Esophagus mucosa (tissue), 1 donor: ENCODE measurements around the gene SF3B4. TPM values are rescaled to one million over a fixed set of nuclear protein-coding genes. Genes with fewer than 3 reads are reported as not detected.
"Not testable (repeated sequence)": the region's sequence is repeated elsewhere in the genome, so short reads cannot be mapped to it uniquely, and the experiment has no call there.

Experiments
- ATAC-seq: fragments of 200-7000 bp; cut with Tn5 transposase; one replicate; pipeline ENCODE4 v1.9.1; 2020
- total RNA-seq: library from RNA; stranded (reverse); gene quantifications from one replicate; pipeline ENCODE4 v1.2.4, GENCODE V29; 2023
- donor health status: DM: yes; HTN: yes; CAD: no.

Gene SF3B4
- total RNA-seq, 1 donor from 2014 or later: 36.5 TPM

DNA sequence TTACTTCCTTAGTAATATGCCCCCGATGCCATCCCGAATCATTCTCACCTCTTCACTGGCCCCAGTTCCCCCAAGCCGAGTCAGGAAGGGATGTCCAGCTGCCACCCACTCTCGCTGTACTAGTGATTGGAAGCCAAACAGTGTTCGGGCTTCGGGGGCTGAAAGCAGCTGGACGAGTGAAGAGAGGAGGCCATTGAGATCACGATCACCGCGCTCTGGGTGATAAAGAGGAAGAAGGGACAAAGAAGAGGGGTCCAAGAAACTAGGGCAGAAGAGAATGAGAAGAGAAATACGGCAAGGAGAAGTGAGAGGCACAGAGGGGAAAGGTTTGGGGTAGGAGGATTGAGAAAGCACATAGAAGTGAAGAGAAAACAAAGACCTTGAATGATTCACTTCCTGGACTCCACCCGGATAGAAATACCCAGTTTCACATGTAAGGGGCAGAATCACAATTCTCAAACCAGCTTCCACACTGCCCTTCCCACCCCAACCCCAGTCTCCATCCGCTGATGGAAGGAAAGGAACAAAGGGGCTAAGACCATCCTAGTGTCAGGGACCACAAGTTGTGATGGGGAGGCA, 3.7 kb upstream of the SF3B4 start:
- ATAC-seq: no peak

DNA sequence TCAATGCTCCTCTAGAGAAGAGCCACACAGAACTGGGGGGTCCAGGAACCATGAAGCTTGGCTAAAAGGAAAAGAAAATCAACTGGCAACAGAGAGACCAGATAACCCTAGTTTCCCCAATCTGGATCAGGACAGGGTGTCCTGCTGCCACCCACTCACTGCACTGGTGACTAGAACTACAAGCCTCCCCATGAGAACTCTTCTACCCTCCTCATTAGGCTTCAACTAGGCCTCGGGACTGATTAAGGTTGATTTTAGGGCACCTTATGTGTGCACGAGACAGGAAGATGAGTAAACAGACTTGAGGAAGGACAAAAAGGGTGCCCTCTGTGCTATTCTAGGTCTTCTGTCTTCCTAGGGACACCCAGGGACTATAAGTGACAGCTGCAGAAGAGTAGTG, 2.3 kb upstream of the SF3B4 start:
- ATAC-seq: no peak

DNA sequence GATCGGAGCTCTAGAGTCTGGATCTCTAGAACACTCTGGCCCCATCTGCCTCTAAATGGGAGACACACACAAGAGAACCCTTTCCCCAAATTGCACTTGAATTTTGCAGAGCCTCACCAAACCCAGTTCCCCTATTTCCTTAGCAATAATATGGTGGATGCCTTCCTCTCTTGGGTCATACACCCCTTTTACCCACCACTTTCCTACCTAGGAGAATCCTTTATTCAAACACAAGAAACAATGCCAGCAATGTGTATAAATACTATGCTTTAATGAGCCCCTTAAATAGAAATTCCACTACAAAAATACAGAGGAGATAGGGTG, 760 bp upstream of the SF3B4 start:
- no peak for ATAC-seq

DNA sequence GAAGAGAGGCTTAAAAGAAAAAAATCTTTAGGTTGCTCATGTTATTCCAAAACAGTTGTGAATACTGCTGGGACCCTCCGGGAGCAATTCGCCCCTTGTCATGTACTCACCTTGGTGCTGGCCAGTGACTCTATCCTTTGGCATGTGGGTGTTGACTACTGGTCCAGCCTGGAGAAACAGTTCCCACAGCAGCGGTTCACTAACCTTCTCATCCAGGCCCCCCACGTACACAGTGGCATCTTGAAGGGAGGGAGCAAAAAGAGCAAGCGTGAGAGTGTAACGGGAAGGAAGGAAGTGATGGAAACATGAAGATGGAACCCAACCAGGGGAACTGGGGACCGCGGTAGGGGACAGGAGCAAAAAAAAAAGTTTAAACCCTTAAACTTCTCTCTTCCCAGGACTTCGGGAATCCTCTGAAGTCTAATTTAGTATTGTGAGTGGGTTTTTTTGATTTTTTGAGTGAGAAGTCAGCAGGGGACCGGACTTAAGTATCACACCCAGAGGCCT, 494 bp downstream of the SF3B4 start:
- ATAC-seq: peak; percentile 24

DNA sequence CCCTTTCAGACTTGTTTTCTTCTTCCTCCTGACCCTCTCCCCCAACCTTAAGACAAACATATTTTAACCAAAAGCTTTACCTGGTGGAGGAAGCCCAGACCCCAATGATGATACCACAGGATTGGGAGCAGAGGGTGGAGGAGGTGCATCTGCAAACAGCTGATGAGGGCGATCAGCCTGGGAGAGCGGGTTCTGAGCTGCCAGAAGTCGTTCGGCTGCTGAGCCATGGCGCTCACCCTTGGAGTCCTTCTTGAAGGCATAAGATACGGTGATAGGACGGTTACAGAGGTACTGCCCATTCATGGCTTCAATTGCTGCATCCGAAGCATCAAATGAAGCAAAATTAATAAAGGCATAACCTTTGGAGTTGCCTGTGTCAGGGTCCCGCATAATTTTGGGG, 1.3 kb downstream of the SF3B4 start:
- no peak for ATAC-seq

DNA sequence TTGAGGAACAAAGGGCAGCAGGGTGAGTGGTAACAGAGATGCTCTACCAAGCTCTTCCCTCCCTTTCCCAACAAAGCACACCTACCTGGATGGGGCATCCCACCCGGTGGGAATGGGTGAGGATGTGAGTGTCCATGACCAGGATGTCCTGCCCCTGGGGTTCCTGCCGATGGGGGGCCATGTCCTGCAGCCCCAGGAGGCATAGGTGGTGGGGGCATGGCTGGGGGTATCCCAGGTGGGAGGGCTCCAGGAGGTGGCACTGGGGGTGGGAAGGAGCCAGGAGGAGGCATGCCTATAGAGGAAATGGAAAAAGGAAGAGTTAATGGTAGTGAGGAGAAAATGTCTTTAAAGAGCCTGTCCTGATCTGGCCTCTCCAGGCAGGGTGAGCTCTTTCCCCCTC, 1.9 kb downstream of the SF3B4 start:
- ATAC-seq: no peak

DNA sequence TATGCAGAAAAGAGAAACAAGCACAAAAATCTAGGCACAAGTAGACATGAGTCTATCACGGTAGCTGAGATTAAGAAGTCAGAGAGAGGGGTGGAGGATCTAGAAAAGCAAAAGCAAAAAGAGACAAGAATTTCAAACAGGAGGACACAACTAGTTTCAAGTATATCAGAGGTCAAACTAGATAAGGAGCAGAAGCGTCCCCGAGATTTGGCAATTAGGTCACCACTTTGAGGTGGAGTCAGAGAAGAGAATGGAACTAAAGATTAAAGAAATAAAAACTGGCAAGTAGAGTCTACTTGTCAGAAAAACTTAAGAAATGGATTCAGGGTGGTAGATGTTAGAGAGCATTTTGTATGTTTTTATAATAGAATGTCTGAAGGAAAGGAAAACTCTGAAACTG, 2.3 kb downstream of the SF3B4 start:
- no peak for ATAC-seq

DNA sequence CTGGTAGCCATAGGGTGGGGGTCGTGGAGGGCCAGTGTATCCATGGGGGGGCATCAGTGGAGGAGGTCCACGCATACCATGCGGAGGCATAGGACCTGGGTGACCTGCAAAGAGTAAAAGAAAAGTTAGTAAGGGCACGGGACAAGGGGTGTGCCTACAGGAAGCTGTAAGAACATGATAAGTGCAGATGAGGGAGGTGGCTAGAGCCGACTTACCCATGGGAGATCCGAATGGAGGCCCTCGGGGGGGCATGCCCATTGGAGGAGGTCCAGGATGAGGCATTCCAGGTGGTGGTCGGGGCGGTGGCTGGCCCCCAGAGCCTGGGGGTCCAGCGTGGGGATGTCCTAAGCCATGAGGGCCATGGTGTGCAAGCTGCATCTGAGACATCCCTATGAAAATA, 4.0 kb downstream of the SF3B4 start:
- ATAC-seq: no peak

DNA sequence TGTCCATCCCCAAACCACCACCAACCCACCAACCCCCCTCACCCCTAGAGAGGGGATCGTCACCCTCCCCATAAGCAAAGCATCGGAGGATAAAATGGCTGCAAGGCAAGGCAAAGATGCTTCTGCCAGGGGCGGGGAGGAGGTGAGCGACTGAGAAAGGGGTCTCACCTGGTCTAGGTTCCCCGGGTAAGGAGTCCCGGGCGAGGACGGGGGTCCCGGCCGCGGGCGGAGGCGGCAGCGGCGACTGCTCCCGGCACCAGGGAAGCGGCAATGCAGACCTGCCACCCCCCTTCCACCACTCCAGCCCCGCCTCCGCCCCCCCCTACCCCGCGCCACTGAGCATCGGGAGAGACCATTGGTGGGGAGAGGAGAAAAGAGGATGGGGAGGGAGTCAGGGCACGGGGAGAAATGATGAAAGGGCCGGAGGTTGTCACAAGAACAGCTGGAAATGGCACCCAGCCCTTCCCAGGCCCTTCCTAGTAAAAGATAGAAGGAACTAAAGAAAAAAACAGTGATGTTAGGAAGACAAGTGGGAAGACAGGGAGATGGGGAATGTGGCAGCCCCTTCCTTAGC, 9.9 kb downstream of the SF3B4 start, which contains the start of gene SV2A:
TSS of gene SV2A (minus strand) at position 274 of the 574 bp plus-strand sequence. CDS start 4,004 bp downstream, outside the sequence.
- ATAC-seq: no peak

DNA sequence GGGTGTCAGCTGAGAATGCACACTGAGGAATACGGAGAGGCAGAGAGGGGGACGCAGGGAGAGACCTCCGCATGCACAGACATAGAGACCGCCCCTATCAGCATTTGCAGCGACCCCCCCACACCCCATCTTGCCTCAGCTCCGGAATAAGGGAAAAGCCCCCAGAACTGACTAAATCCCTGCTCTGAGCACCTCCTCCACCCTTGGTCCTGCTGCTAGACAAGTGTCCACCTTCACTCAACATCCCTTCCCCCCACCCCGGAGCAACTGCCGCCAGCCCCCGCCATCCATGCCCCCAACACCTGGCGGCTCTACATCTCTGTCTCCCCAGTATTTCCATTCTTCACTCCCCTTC, 10.7 kb downstream of the SF3B4 start:
- no peak for ATAC-seq

DNA sequence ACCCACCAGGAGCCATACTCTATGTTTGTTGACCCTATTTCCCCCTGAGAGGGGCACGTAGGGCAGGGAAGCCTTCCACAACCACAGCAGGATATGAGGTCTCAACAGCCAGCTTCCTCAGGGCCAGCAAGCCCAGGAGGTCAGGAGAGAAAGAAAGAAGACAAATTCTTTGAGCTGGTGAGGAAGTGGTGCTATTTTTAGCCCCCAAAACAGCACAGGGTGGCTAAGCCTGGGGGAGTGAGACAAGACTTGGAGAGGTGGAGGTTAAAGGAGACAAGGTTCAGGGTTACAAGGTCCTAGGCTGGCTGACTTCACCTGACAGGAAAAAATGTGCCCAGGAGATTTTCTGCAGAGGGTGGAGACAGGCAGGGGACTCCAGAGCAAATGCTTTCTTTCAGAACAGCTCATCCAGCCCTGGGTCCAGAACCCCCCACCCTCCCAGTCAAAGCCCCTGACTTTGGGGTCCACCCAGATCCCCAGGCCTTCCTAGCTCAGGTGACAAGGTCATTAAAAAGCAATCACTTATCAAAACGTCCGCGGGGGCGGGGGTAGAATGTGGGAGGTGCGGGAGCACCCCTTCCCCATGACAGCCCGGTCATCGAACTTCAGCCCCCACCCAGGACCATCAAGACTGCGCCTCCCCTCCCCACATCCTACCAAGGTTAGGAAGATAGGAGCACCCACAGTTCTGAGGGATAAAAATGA, 11.3 kb downstream of the SF3B4 start:
- ATAC-seq: no peak

DNA sequence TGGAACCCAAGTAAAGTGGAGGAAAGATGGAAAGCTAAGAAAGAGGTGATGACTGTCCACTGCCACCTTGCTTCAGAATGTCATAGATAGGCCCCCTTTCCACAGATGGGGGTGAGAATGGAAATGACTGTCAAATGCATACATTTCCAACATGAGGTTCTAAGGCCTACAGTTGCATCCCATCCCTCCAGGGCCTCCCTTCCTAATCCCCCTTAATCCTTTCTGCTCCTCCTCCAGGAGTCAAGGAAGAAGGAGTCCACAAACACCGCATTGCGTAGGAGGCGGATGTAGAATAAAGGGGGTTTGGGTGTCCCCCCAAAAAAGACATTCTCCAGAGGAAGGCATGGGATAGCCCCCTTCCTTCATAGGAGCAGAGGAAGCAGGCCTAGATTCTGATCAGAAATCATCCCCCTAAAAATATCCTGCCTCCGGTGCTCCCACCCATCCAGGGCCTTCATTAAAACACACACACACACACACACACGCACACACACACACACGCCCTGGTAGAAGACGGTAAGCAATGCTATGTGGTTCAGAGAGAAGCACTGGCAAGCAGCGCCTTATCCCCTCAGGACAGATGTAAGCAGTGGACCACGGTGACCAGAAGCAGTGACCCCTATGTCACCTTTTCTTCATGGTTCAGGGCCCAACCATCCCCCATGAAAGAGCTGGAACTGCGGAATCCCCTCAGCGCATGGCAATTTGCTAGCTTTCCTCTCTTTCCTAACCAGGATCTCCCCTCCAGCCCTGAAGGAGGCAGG, 12.0 kb downstream of the SF3B4 start:
- no peak for ATAC-seq

DNA sequence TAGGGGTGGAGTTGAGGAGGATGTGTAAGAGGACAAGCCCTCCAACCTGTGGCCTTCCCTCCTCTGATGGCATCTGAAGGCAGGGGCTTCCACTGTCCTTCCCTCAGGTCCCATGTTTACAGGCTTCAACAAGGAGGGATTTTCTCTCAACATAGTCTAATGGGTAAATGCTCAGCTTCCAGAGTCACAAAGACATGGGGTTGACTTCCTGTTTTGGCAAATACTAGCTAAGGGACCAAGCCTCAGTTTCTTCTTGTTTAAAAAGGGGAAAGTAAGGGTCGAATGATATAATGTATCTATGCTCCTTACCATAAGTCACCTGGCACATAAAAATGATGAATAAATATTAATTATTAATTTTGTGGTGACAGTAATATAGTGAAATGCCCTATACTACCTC, 13.1 kb downstream of the SF3B4 start:
- no peak for ATAC-seq

DNA sequence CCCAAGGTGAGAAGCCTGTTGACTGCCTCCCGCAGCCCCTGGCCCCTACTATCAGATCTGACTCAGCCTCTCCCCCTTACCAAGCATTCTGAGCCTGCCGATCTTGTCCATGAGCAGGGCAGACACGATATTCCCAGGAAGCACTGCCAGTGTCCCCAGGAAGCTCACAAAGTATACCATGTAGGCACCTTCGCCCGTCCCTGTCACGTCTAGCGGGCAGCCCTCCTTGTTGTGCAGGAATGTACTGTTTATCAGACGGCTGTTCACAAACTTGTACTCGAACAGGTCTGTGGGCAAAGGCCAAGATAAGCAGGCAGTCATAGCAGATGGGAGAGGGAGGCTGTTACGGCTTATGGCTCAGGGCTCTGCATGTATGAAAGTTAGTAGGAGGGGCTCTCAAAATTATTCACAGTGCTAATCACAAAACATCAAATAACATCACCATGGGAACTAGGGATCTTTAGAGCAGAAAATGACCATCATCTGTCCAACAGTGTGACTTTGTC, 21.0 kb downstream of the SF3B4 start:
- ATAC-seq: no peak

DNA sequence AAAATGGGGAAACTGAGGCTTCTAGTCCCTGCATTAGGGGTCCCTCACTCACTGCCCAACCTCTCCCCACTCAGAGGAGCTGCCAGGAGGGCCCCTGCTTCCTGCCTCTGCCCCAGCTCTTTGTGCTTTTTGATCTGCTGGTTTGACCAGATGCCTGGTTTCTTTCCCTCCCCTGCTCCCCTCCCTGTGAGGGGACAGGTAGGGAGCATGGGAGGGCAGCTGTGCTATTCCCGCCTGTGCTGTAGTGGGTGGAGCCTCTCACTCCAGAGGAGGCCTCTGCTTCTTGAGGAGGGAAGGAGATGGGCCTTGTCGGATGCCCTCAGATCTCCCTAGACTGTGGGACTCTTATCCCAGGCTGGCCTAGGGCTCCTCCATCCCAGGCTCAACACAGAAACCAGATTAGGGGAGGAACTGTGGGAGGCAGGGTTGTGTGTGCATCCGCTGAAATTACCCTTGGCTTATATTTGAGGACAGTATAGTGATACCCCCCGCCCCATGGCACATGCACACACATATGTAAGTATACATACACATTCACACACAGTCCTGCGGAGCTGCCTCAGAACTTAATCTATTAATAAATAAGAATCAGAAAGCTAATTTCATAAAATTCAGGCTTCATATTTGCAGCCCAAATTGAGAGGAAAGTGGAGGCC, 23.6 kb downstream of the SF3B4 start:
- no peak for ATAC-seq

DNA sequence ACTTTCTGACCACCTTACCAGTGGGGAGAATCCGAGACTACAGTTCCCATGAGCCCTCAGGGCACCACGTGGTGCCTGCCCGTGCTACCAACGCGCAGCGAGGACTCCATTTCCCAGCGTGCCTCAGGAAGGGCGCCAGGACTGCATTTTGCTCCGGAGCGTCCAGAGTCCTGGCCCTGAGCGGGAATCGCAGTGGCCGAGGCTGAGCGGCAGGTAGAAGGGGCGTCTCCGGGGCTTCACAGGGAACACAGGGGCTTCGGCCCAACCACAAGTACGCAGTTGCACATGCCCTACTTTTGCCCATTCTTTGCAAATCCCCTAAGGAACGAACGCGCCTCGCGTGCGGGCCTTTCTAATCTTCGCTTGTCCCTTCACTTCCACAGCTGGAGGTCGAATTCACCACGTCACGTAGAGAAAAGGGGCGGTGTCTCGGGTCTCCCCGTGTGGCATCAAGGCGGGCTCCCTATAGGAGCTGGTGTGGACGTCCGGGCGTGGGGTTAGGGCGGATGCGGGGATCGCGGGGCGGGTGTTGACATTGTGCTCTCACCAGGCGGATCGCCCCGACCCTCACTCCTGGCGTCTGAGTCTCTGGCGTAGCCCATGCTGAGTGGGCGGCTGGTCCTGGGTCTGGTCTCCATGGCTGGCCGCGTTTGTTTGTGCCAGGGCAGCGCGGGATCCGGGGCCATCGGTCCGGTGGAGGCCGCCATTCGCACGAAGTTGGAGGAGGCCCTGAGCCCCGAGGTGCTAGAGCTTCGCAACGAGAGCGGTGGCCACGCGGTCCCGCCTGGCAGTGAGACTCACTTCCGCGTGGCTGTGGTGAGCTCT, 27.9 kb downstream of the SF3B4 start, which contains the start of gene BOLA1:
TSS of gene BOLA1 (plus strand) at position 109 of the 825 bp plus-strand sequence. CDS start at position 601, 492 bp downstream.
- ATAC-seq: peak; percentile 93

DNA sequence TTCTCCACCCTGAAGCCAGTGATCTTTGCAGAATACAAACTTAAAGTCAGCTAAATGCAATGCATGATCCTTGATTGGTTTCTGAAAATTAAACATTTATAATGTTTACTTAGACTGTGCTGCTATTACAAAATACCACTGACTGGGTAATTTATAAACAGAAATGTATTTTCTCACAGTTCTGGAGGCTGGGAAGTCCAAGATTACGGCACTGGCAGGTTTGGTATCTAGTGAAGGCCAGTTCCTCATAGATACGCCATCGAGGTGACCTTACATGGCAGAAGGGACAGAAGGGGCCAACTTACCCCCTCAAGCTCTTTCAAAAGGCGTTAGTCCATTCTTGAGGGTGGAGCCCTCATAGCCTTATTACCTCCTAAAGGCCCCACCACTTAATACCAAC, 31.0 kb downstream of the SF3B4 start:
- ATAC-seq: no peak

DNA sequence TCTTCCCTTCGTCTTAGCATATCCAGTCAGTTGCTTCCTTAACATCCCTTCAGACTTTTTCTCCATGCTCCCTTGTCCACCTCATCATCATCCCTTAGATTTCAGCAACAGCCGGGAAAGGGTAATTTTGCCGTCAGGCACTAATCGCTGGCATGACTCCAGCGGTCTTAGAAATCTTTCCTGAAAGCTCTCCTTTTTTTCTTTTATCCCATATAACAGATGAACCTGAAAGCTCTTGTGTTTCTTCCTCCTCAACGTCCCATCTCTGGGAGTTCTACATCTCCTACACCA, 38.7 kb downstream of the SF3B4 start:
- ATAC-seq: no peak

DNA sequence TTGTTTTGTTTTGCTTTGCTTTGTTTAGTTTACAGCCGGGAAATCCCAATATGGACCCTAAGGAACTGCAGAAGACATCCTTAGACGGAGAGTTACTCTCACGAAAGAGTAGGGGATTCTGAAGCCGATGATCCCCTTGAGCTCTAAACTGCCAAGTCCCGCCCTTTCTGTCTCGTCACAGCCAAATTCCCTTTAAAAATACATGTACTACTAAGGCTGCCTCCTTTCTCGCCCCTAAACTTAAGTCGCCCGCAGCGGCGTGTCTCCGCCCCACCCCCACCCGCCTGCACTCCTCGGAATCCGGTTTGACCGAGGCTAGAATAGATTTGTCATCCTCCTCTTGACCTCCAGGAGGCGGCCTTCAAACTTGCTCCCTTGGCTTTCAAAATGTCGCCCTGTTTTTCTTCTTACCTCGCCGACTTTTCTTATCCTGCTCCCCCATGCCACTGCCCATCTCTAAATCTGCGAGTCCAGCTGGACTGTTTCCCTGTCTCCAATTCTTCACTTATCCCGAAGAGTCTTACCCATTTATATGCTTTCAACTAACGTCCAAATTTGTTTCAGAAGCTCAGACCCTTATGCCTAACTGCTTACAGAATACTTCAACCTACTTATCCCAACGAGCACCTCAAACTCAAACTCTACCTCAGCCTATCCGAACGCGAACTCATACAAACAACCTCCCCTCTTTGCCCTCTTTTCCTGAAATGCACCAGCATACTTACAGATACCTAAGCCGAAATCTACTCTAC, 39.2 kb downstream of the SF3B4 start:
- ATAC-seq: peak; percentile 56

DNA sequence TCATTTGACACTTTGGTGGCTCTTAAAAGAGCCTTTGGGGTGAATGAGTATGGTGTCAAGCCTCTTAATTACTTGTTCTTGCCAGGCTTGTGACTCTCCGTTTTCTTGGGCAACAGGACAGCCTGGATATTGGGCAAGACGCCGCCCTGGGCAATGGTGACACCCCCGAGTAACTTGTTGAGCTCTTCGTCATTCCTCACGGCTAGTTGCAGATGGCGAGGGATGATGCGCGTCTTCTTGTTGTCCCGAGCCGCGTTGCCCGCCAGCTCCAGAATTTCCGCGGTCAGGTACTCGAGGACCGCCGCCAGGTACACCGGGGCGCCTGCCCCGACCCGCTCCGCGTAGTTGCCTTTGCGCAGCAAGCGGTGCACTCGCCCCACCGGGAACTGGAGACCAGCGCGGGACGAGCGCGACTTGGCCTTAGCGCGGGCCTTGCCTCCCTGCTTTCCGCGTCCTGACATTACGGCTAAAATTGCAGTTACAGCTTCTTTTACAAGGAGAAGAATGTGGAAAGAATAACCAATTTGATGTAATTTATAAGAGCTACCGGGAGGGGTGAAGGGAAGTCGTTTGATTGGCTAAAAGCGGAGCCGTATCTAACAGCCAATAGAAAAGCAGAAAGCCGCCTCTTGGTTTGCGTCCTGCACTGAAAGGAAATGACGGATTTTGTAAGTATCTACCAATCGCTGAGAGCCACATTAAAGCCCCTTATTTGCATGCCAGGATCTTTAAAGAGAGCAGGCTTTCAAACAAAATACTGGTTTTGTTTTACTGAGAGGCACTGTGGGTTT, 40.0 kb downstream of the SF3B4 start:
- peak; percentile 61 for ATAC-seq

DNA sequence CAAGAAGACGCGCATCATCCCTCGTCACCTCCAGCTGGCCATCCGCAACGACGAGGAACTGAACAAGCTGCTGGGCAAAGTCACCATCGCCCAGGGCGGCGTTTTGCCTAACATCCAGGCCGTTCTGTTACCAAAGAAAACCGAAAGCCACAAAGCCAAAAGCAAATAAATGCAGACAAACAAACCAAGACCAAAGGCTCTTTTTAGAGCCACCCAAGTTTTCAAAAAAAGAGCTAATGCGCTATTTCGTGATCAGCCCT, 40.5 kb downstream of the SF3B4 start:
- ATAC-seq: not testable (repeated sequence)
